Left ventricle myocardium inferior (tissue), 1 donor: Measurements from ENCODE around the gene IQSEC2. TPM values are rescaled to one million over a fixed set of nuclear protein-coding genes. Genes with fewer than 3 reads are reported as not detected.

ENCODE experiments used
- DNase-seq: peaks from one replicate; pipeline ENCODE4 v3.0.0-alpha.2; 2020
- H3K27ac ChIP-seq: fragments of 200-600 bp; replicated peaks from 2 replicates; pipeline ENCODE4 v1.8.0; 2021
- H3K27me3 ChIP-seq: fragments of 200-600 bp; 2 replicates; pipeline ENCODE4 v1.8.0; 2021; ENCODE audit warnings: low read depth
- H3K36me3 ChIP-seq: fragments of 200-600 bp; 2 replicates; pipeline ENCODE4 v1.8.0; 2021
- H3K4me1 ChIP-seq: fragments of 200-600 bp; 2 replicates; pipeline ENCODE4 v1.8.0; 2021
- H3K4me3 ChIP-seq: fragments of 200-600 bp; 2 replicates; pipeline ENCODE4 v1.8.0; 2021; ENCODE audit warnings: mild to moderate bottlenecking, moderate library complexity
- H3K9me3 ChIP-seq: fragments of 200-600 bp; replicated peaks from 2 replicates; pipeline ENCODE4 v1.8.0; 2021
- intact Hi-C: fragments of 100-400 bp; cut with micrococcal nuclease; formaldehyde crosslinking; loops from one replicate; pipeline ENCODE4 v1.11.0; 2022
- long read RNA-seq: library from polyadenylated mRNA; unstranded; transcript quantifications from one replicate; pipeline ENCODE4 v2.0.0, GENCODE V29; 2021
- total RNA-seq: library from RNA; stranded (reverse); fragmentation: NEBNext Ultra II Directional; extraction: Animal tissue kit (Norgen Biotek cat#: 25700); gene quantifications from one replicate; pipeline ENCODE4 v1.2.1, GENCODE V29; 2021
- TF ChIP-seq, protein P1 (sequence below): fragments of 200-600 bp; IDR thresholded peaks from 2 replicates; pipeline ENCODE4 v1.8.0; 2021; ENCODE audit warnings: antibody characterized with exemption, mild to moderate bottlenecking, borderline replicate concordance
- donor health status: DM: no; HTN: yes; CAD: no; lungs with severe emphysema.

Gene IQSEC2
- total RNA-seq: 17.1 TPM
- long read RNA-seq, transcript IQSEC2-210 (3 exons, 936 nt): major isoform, 6 of 14 reads
- long read RNA-seq, partial matches to known transcripts: 1 of 14 reads
- long read RNA-seq, other reads (novel, unspliced or antisense): 5 of 14 reads

DNA sequence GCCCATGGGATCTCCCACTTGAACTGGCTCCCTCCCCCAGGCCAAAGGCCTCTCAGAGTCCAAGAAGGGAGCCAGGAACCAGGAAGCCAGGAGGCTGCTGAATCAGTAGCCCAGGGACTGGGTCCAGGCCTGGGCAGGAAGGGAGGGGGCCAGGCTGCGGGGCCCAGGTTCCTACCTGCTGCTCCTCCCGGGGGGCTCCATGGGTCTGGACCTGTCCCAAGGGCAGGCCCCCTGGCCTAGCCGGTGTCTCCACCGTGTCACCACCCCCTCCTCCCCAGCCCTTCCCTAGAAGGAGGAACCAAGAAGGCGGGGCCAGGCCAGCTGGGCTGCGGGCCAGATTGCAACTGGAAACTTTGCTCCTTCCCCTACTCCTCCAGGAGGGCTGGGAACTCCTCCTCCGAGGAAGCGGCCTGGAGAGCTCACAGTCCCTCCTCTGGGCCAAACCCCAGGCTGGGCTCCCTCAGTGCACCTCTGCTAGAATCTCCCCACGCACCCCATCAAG is at the start of gene IQSEC2:
TSS of gene IQSEC2 (minus strand) at position 264 of the 502 bp plus-strand sequence.
- no peaks in the 10 kb centered on the region for H3K9me3 ChIP-seq
- no peaks in the 10 kb centered on the region for H3K27me3 ChIP-seq
- TF ChIP-seq, protein P1, sequence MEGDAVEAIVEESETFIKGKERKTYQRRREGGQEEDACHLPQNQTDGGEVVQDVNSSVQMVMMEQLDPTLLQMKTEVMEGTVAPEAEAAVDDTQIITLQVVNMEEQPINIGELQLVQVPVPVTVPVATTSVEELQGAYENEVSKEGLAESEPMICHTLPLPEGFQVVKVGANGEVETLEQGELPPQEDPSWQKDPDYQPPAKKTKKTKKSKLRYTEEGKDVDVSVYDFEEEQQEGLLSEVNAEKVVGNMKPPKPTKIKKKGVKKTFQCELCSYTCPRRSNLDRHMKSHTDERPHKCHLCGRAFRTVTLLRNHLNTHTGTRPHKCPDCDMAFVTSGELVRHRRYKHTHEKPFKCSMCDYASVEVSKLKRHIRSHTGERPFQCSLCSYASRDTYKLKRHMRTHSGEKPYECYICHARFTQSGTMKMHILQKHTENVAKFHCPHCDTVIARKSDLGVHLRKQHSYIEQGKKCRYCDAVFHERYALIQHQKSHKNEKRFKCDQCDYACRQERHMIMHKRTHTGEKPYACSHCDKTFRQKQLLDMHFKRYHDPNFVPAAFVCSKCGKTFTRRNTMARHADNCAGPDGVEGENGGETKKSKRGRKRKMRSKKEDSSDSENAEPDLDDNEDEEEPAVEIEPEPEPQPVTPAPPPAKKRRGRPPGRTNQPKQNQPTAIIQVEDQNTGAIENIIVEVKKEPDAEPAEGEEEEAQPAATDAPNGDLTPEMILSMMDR: no peak
- H3K4me3 ChIP-seq: peak within 1 kb of the TSS; percentile 65
- peak within 1 kb of the TSS; percentile 83 for H3K27ac ChIP-seq
- peak; percentile 85 for DNase-seq
- intact Hi-C loops: no loop called here
- H3K36me3 ChIP-seq: no peaks in the 10 kb centered on the region
- H3K4me1 ChIP-seq: peaks cover 47% of the 10 kb centered on the region

DNA sequence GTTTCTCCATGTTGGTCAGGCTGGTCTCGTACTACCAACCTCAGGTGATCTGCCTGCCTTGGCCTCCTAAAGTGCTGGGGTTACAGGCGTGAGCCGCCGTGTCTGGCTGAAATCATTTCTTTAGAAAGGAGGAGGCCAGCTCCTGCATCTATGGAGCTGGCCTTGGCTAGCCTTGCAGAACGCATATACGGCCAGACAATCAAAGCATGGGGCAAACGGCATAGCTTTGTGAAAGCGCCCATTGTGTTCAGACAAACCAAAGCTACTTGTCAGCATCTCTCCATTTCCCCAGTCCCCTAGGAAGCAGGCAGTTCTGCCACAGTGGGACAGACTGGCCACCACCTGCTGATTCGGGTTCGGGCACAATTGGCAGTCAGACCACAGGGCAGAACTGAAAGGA is 48.9 kb upstream of the IQSEC2 start:
- no peaks in the 10 kb centered on the region for H3K4me1 ChIP-seq
- no peak for DNase-seq
- H3K27me3 ChIP-seq: no peaks in the 10 kb centered on the region
- TF ChIP-seq, protein P1: no peak
- H3K36me3 ChIP-seq: no peaks in the 10 kb centered on the region
- no peak overlapping the region for H3K27ac ChIP-seq
- no peaks in the 10 kb centered on the region for H3K9me3 ChIP-seq
- intact Hi-C loops: no loop called here
- H3K4me3 ChIP-seq: no peak overlapping the region

DNA sequence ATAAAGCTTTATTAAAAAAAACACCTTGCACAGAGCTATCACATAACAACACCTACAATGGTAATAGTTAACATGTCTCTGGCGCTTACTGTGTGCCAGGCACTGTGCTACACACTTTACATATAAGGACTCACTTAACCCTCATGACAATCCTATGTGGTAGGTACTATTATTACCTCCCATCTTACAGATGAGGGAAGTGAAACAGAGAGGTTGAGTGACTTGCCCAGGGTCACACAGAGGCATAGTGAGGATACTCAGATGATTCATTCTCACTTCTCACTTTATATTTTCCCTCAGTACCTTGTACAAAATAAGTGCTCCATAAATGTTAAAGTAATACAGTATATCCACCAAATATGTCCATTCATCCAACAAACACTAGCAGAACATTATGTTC is 43.4 kb upstream of the IQSEC2 start:
- H3K9me3 ChIP-seq: no peaks in the 10 kb centered on the region
- TF ChIP-seq, protein P1: no peak
- H3K4me3 ChIP-seq: no peak overlapping the region
- peaks cover 6% of the 10 kb centered on the region for H3K4me1 ChIP-seq
- no peak for DNase-seq
- intact Hi-C loops: no loop called here
- H3K27me3 ChIP-seq: peaks cover 9% of the 10 kb centered on the region
- no peaks in the 10 kb centered on the region for H3K36me3 ChIP-seq
- H3K27ac ChIP-seq: no peak overlapping the region

DNA sequence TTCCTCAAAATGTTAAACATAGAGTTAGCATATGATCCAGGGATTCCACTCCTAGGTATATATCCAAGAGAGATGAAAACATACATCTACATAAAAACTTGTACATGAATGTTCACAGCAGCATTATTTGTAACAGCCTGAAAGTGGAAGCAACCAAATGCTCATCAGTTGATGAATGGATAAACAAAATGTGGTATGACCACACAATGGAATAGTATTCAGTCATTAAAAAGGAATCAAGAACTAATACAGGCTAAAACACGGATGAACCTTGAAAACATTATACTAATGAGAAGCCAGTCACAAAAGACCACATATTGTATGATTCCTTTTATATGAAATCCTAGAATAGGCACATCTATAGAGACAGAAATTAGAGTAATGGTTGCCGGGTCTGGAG is 42.7 kb upstream of the IQSEC2 start:
- TF ChIP-seq, protein P1: no peak

DNA sequence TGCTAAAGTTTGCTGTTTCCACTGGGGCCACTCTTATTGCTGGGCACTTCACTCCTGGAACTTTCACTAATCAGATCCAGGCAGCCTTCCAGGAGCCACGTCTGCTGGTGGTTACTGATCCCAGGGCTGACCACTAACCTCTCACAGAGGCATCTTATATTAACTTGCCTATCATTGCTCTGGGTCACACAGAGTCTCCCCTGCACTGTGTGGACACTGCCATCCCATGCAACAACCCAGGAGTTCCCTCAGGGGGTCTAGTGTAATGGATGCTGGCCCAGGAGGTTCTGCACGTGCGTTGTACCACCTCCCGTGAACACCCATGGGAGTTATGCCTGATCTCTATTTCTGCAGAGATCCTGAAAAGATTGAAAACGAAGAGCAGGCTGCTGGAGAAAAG is 41.8 kb upstream of the IQSEC2 start:
- DNase-seq: no peak
- intact Hi-C loops: no loop called here

More for the DNA sequence above, 42.7 kb upstream of the IQSEC2 start:
- no peak overlapping the region for H3K4me3 ChIP-seq
- H3K9me3 ChIP-seq: no peaks in the 10 kb centered on the region
- no peaks in the 10 kb centered on the region for H3K36me3 ChIP-seq
- H3K4me1 ChIP-seq: peaks cover 8% of the 10 kb centered on the region
- H3K27me3 ChIP-seq: peaks cover 9% of the 10 kb centered on the region
- H3K27ac ChIP-seq: no peak overlapping the region
- intact Hi-C loops: no loop called here
- DNase-seq: no peak

More for the DNA sequence above, 41.8 kb upstream of the IQSEC2 start:
- TF ChIP-seq, protein P1: no peak
- H3K9me3 ChIP-seq: no peaks in the 10 kb centered on the region
- peaks cover 16% of the 10 kb centered on the region for H3K27me3 ChIP-seq
- no peak overlapping the region for H3K27ac ChIP-seq
- no peak overlapping the region for H3K4me3 ChIP-seq
- peaks cover 8% of the 10 kb centered on the region for H3K4me1 ChIP-seq
- H3K36me3 ChIP-seq: no peaks in the 10 kb centered on the region
